Measurements from ENCODE around the gene FBXL14.
A peak's percentile ranks its signal among the peaks of the same experiment; 100 is the strongest.
"Not testable (repeated sequence)": the region's sequence is repeated elsewhere in the genome, so short reads cannot be mapped to it uniquely, and the experiment has no call there.

FBXL14 gene

DNA sequence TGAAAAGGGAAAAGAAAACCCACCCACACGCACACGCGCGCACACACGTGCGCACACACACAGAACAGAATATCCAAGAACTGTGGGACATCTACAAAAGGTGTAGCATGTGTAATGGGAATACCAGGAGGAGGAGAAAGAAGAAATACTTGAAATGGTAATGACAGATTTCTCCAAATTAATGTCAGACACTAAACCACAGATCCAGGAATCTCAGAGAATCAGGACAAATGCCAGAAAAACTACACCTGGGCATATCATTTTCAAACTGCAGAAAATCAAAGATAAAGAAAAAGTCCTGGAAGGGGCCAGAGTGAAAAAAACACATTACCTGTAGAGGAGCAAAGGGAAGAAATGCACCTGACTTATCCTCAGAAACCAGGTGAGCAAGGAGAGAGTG is 26.5 kb downstream of the FBXL14 start:
- DNase-seq = no peak

DNA sequence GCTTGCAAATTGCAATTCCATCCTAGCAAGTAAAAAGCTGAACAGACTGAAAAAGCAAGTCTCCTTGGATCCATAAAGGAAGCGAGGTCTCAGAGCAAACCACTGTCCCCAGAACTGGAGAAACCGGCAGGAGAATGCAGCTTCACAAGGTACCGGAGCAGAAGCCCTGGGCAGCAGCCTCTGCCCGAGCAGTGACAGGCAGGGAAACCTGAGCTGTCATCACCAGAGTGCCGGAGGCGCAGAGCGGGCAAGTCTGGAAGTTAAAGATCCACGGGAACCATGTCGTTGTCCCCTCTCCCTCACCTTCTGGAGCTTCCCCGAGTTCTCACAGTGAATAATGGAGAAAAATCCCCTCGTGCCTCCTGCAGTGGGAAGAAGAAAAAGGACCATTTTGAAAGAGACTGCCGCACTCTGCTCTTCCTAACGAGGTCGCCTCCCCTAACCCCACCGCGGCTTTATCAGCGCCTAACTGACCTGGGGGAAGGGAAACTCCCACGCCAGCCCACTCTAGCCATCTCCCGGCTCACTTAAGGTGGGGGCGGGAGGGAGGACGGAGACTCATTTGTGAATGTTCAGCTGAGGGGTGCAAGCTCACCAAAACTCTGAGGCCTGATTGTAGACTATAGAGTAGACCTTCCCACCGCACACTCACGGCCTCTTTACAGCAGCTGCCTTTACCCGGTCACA is 27.8 kb downstream of the FBXL14 start:
- no peak for DNase-seq

DNA sequence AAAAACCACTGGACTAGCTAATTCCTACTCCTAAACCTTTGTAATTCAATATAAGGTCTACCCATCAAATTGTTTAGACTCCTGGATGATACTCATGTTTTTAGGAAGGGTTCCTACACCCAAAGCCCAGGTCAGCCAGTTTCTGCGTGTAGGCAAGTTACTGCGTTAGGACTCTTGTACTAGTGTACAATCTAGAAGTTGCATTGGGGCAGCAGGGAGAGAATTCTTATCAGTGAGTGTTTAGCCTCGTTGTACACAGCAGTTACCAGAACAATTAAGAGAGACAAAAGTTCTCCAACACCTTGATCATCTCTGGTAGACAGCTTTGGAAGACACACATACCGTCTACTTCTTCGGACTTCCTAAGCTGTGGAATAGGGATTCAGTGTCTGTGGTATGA is 29.2 kb downstream of the FBXL14 start:
- DNase-seq = no peak

DNA sequence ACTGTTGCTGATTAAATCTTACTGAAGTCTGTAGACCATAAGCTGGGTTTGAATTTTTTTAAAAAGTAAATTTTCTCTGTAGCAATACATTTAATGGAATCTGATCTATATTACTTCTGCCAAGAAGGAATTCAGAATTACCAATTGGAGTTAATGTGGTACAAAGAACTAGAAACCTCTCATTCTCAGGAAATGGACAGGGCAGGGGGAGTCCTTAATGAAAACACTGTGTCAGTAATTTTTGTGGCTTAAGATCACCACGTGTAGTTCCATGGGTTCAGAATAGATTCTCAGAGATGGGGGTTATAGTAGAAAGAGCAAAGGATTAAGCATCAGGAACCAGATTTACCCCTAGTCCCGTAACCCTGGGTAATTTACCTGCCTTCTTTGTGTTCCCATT is 30.3 kb downstream of the FBXL14 start:
- no peak for DNase-seq

DNA sequence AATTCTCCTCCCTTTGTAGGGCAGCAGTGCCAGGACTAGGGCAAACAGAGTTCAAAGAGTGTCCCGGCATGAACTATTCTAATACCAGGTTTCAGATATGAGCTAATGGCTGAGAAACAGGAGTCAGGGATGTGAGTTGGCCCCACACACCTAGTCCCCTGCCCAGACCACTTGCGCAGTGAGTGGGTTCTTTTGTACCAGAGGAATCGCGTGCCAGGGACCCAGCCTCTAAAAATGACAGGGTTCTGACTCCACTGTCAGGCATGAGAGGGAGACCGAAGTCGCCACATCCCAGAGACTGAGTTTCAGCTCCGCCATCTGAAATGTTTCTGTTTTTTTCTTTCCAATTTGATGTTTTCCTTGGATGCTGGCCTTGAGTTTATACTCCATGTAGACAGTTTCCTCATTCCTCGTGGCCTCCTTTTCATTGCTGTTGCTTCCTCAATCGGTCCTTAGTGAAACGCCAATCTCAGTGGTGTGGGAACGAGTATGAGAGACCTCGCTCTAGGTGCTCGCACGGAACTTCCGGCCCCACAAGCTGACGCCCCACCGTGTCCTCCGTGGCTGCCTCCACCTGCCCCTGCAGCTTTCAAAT is 31.5 kb downstream of the FBXL14 start:
- DNase-seq = no peak

DNA sequence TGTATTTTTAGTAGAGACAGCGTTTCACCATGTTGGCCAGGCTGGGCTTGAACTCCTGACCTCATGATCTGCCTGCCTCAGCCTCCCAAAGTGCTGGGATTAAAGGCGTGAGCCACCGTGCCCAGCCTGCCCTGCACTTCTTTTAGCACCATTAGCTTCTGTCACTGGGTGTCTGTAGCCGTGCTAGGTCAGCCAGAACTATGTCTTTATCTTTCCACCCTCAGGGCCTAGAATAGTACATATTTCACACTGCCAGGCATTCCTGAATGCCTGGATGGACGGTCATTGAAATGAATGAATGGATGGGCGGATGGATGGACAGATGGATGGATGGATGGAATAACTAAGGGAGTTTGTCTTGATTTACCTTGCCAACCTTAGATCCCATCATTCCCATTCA is 33.7 kb downstream of the FBXL14 start:
- DNase-seq = no peak

DNA sequence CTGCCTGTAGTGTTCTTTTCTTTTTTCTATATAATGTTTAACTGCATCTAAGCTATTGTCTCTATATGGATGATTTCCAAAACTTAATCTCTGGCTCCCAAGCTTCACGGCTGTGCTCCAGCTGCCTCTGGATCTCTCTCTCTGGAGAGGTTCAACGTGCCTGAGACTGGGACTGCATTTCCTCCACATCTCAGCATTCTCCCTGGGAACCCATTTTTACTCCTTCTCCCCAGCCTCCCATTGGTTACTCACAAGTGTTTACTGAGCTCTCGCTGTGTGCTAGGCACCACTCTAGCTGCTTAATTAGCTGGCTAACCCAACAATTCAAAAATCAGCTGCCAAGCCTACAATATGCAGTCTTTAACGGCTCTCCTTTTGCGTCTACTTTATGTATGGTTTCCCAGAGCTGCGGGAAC is 34.7 kb downstream of the FBXL14 start:
- no peak for DNase-seq

DNA sequence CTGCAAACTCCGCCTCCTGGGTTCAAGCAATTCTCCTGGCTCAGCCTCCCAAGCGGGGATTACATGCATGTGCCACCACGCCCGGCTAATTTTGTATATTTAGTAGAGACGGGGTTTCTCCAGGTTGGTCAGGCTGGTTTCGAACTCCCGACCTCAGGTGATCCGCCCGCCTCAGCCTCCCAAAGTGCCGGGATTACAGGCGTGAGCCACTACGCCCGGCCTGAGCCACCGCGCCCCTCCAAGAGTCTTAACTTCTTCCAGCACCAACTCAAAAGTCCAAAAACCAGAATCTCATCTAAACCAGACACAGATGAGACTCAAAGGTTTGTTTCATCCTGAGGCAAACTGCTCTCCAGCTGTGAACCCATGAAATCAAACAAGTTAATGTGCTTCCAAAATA is 36.3 kb downstream of the FBXL14 start:
- not testable (repeated sequence) for DNase-seq

DNA sequence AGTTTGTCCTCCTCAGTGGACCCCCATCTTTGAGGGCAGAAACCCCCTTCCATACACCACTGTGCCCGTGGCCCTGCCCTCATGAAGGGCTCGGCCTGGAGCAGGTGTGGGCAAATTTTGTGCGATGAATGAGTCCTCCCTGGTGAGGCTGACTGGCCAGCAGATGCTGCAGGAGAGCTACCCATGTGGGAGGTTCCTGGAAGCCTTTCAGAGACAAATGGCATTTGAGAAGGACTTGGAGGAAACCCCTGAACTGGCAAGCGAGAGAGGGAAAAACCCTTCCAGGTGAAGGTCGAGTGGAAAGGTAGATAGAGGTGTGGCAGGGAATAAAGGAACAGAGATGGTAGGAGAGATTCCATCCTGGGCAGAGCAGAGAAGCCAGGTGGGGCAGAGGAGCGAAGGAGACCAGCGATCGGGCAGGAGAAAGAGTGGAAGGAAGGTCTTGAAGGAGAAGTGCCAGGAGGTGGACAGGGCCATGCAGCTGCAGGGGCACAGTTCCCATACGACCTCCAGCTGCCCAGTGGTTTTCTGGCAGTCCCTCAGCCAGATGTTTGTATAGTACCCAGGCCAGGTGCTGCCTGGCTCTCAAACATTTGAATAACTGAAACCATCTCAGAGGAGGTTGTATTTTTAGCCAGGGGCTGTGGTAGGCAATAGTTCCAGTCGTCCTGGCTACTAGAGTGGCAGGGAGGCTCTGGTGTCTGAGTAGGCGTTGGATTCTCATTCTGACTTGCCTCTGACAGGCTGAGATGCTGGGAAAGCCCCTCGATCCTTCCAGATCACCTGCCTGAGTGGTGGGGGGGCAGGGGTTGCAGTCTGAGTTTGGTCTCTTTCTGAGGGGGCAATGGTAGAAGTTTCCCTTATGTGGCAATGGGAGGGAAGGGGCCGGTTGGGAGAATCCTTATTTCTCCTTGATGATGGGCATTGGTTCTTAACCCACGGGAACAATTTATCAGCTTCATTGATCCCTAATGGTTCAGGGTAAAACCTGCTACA is 40.1 kb downstream of the FBXL14 start:
- no peak for DNase-seq

DNA sequence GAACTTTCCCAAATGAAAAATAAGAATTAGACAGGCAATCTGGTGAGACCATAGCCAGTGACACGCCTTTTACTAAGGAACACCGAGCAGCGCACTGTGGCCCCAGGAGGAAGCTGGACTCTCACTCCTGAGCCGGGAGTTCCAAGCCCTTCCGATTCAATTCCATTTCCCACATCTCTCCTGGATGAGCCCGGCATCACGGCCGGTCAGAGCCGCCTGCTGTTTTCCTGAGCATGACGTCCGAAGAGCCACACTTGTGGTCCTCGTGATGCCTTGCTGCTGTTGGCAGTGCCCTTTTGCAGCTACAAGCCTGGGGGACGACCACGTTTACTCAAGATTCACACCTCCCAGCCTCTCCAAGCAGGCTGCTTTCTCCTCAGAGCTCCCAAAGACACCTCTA is 40.8 kb downstream of the FBXL14 start:
- no peak for DNase-seq

DNA sequence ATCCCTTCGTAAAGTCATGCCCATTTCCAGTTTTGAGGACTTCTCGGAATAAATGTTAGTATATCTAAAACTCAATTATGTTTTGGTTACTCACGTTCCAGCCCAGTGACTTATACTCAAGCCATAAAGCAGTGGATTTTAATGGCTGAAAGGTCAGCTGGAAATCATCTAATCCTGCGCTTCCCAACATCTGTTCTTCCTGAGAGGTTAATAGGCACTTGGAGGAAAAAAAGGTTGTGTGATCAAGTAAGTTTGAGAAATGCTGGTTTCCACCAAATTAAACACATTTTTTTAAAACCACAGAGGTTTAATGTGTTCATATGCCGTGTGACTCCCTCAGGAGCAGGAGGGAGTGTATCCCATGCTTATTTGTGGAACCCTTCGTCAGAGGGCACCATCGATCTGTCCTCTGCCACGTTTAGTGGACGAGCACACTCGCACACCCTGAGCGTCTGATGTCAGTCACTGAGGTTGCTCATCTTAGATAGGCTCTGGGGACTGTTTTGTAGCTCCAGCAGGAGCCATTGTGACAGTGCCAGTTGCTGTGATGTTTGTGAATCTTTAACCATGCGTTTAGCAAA is 41.4 kb downstream of the FBXL14 start:
- DNase-seq = no peak

DNA sequence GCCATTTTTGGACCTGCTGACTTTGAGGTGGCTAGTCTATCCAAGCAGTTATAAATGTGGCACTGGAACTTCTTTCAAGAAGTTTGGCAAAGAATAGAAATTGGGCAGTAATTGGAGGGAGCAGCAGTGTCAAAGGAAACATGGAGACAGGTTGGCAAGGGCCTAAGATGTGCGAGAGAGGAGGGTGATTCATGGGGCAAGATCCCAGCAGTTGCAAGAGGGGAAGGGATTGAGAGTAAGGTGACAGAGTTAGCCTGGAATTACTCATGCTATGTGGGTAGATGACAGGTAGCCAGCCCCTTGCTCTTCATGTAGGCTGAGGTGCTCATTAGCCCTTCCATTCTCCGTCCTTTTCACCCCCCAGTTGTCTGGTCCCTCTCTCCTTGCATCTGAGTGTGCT is 42.2 kb downstream of the FBXL14 start:
- no peak for DNase-seq

DNA sequence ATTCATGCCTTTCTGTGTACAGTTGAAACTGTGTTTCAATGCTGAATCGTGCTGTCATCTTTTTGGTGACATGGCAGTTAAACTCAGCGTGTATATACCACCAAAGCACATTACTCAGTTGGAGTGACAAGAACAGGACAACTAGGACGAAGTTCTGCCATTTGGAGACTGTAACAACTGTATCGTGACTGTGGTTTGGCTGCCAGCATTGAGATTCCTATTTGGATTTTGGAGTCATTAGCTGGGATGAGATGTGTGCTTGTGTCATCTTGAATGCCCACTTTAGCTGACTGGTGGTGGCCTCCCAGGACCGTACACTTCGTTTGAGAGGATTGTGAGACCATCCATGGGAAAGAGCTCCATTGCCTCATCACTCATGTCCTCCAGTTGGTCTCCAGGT is 42.9 kb downstream of the FBXL14 start:
- no peak for DNase-seq

DNA sequence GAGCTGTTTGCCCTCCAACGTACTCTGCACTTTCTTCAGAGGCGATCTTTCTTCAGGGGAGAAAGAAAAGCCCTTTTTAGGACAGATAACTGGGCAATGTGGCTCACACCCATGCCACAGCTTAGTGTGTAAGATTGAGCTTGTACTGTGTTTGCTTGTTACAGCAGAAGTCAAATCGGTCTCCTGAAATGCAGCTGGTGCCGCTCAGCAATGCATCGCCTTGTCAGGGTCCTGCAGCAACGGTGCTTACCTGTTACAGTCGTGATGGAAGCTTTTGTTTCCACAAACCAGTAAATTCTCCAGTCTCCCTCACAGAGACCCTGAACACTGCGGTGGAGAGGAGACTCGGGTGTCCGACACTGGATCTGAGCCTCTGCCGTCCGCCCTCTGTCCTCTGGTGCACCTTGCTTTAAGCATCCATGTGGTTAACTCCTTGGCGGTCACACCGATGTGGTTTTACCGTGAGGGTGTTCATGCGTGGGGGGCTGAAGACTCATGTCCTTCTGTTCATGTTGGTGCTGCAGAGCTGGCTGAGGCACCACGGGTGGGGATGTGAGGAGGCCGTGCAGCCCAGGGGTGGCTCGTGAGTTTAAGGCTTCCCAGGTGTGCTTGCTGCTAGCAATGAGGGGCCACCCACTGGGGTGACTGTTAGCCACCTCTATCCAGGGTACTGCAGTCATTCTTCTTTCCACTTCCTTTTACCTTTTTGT is 47.3 kb downstream of the FBXL14 start:
- no peak for DNase-seq

DNA sequence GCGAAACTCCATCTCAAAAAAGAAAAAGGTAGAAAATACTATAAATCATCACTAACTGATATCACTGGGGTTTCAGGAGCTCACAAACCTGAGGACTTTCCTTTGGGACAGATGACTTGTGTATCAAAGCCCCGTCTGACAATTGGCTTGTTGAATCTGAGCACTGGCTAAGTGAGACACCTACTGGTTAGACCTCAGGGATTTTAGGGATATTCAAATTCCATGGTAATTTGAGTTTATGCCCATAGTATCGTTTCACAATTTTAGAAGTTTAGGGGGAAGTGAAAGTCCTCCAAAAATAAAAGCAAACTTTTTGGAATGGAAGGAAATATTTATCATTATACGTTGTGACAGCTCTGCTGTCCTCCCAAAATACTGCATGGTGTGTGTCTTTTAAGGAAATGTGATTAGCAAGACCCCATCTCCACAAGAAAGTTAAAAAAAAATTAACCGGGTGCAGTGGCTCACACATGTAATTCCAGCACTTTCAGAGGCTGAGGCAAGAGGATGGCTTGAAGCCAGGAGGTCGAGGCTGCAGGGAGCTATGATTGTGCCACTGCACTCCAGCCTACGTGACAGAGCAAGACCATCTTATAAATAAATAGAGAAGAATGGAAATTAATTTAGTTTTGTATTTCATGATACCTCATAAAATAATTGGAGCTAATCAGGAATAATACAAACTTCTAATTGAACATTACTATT is 49.2 kb downstream of the FBXL14 start:
- DNase-seq = no peak

DNA sequence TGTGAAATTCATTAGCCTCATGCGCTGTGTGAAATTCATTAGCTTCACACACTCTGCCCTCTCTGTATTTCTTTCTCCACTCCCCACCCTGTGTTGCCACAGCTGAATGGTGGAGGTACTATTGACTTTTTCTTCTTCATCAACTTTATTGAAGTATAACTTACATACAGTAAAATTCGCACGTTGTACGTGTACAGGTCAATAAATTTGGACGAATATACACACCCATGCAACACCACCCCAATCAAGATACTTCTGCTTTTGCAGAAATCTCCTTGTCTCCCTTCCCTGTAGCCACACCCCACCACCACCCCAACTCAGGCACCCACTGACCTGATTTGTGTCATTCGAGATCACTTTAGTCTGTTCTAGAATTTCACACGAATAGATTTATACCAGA is 51.8 kb downstream of the FBXL14 start:
- DNase-seq = no peak

DNA sequence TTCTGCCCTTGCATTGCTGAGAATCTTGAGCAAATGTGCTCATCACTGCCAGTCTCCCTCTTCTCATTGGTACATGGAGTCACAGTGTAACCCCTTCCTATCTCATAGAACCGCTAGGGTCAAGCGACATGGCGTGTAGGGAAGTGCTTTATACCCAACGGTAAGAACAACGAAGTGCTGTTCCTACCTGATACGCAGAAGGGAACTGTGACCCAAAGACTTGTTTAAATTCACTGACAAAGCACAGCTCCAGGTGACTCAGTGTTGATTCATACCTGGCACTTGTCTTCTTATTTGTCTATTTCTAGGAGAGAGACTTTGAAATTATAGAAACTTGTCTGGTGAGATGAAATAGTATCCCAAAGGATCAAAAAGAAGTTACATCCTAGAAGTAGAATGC is 53.7 kb downstream of the FBXL14 start:
- DNase-seq = no peak

DNA sequence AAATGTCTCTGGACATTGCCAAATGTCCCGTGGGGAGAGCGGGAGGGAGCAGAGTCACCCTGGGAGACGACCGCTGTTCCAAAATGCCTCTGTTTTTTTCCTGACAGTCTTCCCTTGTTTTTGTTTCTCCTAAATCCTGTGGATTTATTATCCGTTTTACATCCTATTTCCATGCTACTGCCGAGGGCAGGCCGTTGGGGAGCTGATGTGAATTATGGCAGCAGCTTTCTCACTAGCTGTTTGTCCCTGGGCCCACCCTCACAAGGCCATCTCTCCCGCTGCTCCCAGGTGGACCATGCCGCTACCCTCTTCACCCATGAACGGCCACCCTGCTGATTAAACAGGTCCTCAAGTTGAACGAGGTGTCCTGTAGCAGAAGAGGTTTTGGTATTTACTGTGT is 55.2 kb downstream of the FBXL14 start:
- no peak for DNase-seq

DNA sequence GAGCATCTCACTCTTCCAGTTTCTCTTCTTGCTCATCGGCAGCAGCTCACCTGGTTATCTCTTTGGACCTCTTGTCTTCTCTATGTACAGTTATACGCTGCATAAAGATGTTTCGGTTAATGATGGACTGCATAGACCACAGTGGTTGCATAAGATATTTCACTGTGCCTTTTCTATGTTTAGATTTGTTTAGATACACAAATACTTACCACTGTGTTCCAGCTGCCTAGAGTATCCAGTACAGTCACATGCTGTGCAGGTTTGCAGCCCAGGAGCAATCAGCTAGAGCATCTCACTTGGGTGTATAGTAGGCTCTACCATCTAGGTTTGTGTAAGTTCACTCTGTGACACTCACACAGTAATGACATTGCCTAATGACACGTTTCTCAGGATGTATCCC is 57.6 kb downstream of the FBXL14 start:
- no peak for DNase-seq

DNA sequence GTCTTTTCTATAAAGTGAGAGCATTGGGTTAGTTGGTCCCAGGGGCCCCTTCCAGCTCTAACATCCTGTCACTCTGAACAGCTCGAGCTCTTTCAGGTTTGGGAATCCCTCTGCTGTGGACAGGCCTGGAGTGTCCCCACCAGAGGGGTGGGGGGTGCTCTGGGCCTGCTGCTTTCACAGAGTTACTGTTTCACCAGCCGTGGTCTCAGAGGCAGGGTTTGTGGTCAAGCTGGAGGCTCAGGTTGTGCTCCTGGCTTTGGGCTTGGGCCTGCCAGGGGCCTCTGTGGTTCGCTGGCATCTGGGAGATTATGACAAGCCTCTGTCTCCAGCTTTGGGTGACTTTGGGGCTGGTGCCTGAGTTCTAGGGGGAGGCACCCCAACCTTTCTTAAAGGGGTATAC is 59.6 kb downstream of the FBXL14 start:
- no peak for DNase-seq

DNA sequence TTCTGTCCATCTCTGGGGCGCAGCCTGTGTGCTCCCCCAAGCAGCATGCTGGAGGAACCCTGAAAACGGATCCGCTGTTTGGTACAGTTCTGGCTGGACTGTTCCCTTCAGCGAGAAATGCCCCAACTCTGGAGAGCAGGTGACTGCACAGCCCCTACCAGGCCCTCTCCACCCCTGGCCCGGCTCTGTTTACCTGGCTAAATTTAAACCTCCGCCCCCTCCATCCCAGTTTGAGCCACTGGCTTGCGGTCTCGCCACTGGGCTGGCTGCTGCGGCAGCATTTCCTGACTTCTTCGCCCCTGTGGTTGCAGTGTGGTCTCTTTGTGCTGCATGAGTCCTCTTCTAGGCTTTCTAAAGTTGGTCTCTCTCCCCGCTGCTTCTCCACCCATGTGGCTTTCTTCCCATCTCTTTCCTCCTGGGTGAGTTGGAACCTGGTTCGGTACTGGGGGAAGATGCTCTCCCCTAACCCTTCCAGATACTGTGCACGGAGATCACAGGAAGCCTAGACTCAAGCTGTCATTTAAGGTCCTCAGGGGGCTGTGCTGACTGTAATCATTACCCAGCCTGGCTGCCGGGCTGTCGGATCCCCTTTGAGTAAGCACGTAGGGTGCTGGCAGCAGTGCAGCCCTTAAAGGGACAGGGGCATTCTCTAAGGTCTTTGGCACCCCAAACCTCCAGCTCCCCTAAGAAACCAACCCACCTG is 60.6 kb downstream of the FBXL14 start:
- peak; percentile 31 for DNase-seq

DNA sequence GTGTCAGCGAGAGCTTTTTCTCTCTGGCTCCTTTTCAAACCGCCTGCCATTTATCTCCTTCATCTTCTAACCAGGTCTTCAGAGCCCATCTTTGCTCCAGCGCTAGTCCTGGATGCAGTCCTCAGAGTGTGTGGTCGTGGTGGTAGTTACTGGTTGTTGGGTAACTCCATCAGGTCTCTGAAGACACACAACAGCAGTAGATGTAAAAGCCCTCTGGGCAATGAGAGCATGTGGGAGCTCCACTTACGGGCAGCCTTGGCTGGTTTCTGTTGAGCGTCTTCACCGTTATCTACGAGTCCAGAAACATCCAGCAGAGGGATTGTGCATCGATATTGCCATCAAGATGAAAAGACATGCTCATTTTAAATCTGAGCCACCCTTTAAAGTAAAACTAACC is 61.2 kb downstream of the FBXL14 start:
- DNase-seq = peak; percentile 29

Measured in CD4-positive, alpha-beta T cell treated with Interleukin-4 for 4 hours (primary cell).